NCI-H2227 (cell line): ENCODE results near the gene CDCA4.

Source experiments
- DNase-seq: peaks from one replicate; lab custom pipeline; 2025; ENCODE audit not compliant: unreplicated experiment; lab: John Stamatoyannopoulos, UW

Gene CDCA4

DNA sequence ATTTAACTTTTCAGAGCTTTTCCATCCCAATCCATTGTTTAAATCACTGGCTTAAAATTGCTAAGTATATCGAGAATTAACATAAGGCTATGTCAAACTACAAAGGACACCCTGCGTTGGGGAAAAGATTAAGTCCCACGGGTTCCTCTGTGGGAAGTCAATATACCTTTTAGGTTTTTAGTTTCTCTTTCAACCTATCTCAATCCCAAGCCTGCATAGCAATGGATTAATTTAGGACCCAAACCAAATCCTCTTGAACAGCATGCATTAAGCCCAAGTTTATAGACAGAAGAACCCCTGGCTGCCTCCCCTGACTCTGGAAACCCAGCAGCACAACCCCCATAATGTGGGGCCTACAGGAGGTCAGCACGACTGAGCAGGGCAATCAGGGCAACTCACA lies 6.3 kb downstream of the CDCA4 start:
- DNase-seq = no peak

GRCh38 chr14:105014032-105014431 lies 6.9 kb downstream of the CDCA4 start:
- DNase-seq = no peak

- no peak for DNase-seq
Observed at GRCh38 chr14:105013150-105013785, 7.6 kb downstream of the CDCA4 start.

GRCh38 chr14:105012171-105012985 lies 8.5 kb downstream of the CDCA4 start:
- DNase-seq = no peak

GRCh38 chr14:105011312-105011990 lies 9.4 kb downstream of the CDCA4 start:
- DNase-seq = no peak

- DNase-seq = peak; percentile 38
Observed at GRCh38 chr14:105010891-105011291, 10.0 kb downstream of the CDCA4 start.

GRCh38 chr14:105010106-105010505 lies 10.8 kb downstream of the CDCA4 start:
- DNase-seq = no peak

- DNase-seq = no peak
Observed at GRCh38 chr14:105007593-105008264, 13.2 kb downstream of the CDCA4 start.

DNA sequence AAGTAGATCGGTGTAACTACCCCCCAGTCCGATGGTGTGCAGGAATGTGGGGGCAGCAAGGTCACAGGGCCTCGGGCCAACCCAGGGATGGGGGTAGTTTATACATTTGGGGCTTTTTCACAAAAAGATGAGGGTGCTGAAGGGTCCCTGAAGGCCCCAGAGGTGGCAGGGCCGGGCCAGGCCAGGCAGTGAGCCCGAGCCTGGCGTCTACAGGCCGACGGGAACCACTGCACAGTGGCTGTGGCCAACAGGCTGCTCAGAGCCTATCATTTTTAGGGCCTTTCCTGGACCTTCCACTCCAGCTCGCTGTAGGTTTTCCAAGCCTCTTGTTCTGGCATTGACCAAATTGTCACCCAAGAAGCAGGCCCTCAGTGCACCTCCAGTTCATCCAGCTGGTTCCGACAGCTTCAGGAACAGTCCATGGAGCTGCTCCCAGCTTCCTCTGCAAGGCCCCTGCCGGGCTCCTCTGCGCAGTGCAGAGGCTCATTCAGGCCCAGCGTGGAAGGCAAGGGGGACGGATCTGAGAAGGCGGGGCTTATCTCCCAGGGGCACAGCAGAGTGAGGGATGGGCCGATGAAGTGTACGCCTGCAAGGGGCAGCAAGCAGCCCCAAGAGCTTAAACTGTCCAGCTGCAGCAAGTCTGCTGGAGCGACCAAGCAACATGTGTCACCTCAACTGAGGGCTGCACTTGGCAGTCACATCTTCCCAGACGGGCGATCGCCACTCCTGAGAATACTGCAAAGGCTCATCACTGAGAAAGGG lies 13.9 kb downstream of the CDCA4 start:
- peak; percentile 60 for DNase-seq

- DNase-seq = no peak
Observed at GRCh38 chr14:105005929-105006830, 14.7 kb downstream of the CDCA4 start.

DNA sequence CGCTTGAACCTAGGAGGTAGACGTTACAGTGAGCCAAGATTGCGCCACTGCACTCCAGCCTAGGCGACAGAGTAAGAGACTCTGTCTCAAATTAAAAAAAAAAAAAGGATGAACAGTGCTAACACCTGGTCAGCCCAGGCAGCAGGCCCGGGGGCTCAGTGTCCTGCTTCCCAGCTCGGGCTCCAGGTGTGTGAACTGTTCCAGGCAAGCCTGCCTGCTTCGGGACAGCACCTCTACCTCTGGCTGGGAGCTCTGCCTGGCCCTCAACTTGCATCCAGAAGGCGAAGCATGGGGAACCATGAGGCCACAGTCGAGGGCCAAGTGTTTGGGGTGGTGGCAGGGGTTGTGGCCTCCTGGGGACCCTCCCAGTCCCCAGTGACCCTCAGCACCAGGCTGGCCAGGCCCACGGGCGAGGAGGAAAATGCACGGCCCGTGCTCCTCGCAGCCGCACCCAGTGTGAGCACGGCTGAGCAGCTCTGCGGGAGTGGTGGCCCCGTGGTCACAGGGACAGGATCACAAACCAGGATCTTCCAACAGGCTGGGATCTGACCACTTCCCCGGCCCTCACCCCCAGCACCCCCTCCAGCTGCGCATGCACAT lies 15.5 kb downstream of the CDCA4 start:
- no peak for DNase-seq

- DNase-seq = no peak
Observed at GRCh38 chr14:104999361-104999760, 21.5 kb downstream of the CDCA4 start.

DNA sequence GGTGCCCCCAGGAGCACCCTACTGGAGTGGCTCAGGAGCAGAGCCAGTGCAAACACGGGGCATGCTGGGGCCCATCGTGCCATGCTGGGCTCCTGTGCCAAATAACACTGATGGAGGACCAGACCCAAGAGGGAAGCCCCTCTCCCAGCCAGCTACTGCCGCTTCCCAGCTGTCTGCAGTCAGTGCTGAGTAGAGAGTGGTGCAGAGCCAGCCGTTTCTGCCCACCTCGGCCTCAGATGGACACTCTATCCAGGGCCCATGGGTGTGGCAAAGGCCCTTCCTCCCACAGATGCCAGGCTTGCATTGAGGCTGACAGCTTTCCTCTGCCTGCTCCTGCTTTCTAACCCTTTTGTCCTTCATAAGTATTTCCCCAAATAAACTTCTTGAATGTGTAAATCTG lies 22.1 kb downstream of the CDCA4 start:
- no peak for DNase-seq

DNA sequence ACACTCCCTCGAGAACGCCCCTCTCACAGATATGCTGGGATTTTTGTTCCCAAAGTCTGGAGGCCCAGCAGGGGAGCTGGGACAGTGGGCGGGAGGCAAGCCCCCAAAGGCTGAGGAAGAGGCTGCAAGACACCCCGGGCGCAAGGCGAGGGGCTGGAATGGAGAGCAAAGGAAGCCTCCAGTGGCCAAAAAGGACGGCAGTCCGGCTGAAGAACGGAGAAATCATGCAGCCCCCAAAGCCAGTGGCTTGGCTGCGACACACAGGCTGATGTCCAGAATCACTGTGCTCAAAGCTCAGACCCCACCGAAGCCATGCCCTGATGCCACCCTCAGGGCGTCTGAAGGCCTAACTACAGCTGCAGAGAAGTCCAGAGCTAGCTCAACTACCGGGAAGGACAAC lies 24.4 kb downstream of the CDCA4 start:
- no peak for DNase-seq

GRCh38 chr14:104996032-104996431 lies 24.9 kb downstream of the CDCA4 start:
- no peak for DNase-seq

DNA sequence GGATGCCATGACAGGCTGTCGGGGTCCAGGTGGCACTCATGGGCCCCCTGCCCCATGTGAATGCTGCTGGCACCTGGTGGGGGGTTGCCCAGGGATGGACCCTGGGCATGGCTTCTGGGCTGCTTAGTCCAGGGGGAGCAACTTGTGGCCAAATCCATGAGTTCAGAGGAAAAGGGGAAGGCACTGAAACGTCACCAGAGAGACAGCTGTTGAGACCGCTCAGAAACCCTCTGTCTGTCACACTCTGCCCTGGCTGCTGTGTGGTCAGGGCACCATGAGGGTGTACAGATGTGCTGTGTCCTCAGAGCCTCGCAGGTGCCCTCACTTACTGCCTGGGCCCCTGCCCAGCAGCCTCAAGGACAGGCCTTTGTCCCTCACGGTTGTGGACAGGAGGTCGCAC lies 25.9 kb downstream of the CDCA4 start:
- DNase-seq = no peak

- no peak for DNase-seq
Observed at GRCh38 chr14:104993808-104994591, 26.9 kb downstream of the CDCA4 start.

GRCh38 chr14:104993306-104993705 lies 27.6 kb downstream of the CDCA4 start:
- no peak for DNase-seq

DNA sequence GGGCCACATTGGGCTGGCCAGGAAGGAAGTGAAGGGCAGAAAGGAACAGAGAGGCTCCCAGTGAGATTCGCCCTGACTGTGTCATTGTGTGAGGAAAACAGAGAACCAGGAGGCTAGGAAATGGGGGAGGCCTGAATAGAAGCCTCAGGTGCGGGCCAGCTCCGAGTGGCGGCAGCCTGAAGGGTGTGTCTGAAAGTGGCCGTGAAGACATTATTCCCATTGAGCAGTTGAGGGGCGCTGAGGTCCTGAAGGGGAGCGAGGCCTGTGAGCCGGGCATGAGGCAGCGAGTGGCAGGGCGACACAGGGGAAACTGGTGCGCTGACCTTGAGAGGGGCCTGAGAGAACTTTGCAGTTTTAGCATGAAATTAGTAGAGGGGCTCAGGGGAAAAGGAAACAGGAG lies 28.4 kb downstream of the CDCA4 start:
- no peak for DNase-seq
